ENCODE measurements around the gene THSD1.

The THSD1 gene

GRCh38 chr13:52447815-52448552, 42.0 kb upstream of the THSD1 start:
- H3K9me3 ChIP-seq (ENCODE audit: control insufficient read depth in 1 of 2, low read length in 2 of 2): no peaks in the 10 kb centered on the region
- H3K27ac ChIP-seq (ENCODE audit: low read length): no peak overlapping the region
- peaks cover 7 to 19% of the 10 kb centered on the region in 2 donors for H3K4me1 ChIP-seq (ENCODE audit: control insufficient read depth in 1 of 2, insufficient read depth in 2 of 2, low read length in 2 of 2)
- no peaks in the 10 kb centered on the region for H3K27me3 ChIP-seq (ENCODE audit: low read depth, low read length)
- H3K4me3 ChIP-seq (ENCODE audit: low read depth in 1 of 2, low read length in 2 of 2): peak overlapping the region in 1 of 2 donors; percentile 26
- H3K36me3 ChIP-seq (ENCODE audit: control insufficient read depth in 1 of 2, insufficient read depth in 2 of 2, low read length in 2 of 2): peaks cover 0 to 4% of the 10 kb centered on the region in 2 donors

GRCh38 chr13:52447354-52447753, 41.4 kb upstream of the THSD1 start:
- no peak overlapping the region for H3K27ac ChIP-seq (ENCODE audit: low read length)
- no peaks in the 10 kb centered on the region for H3K9me3 ChIP-seq (ENCODE audit: control insufficient read depth in 1 of 2, low read length in 2 of 2)
- peaks cover 0 to 6% of the 10 kb centered on the region in 2 donors for H3K36me3 ChIP-seq (ENCODE audit: control insufficient read depth in 1 of 2, insufficient read depth in 2 of 2, low read length in 2 of 2)
- no peak overlapping the region for H3K4me3 ChIP-seq (ENCODE audit: low read depth in 1 of 2, low read length in 2 of 2)
- no peaks in the 10 kb centered on the region for H3K27me3 ChIP-seq (ENCODE audit: low read depth, low read length)
- H3K4me1 ChIP-seq (ENCODE audit: control insufficient read depth in 1 of 2, insufficient read depth in 2 of 2, low read length in 2 of 2): peaks cover 7 to 19% of the 10 kb centered on the region in 2 donors

GRCh38 chr13:52446265-52446664, 40.3 kb upstream of the THSD1 start:
- Histone ChIP-seq H3K4me1 (ENCODE audit: control insufficient read depth in 1 of 2, insufficient read depth in 2 of 2, low read length in 2 of 2) (peaks cover 7 to 19% of the 10 kb centered on the region in 2 donors), H3K4me3 (ENCODE audit: low read depth in 1 of 2, low read length in 2 of 2) (no peak overlapping the region), H3K9me3 (ENCODE audit: control insufficient read depth in 1 of 2, low read length in 2 of 2) (no peaks in the 10 kb centered on the region), H3K36me3 (ENCODE audit: control insufficient read depth in 1 of 2, insufficient read depth in 2 of 2, low read length in 2 of 2) (peaks cover 4 to 16% of the 10 kb centered on the region in 2 donors), H3K27ac (ENCODE audit: low read length) (no peak overlapping the region), H3K27me3 (ENCODE audit: low read depth, low read length) (no peaks in the 10 kb centered on the region)

DNA sequence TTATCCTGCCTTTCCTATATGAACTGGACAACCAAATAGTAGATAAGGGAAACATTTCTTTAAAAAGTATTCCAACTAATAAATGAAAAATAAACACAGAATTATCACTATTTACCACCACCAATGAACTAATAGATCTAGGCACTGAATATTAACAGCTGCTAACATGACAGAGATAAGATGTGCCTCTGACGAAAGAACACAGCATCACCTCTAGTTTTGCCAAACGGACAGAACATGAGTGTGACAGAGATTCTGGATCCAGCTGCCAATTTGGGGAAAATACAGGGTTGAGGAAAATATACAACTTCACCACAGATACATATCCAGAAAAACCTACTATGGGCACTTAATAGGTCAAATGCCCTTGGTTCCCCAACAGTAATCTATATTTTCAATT, 26.5 kb upstream of the THSD1 start:
- Histone ChIP-seq H3K36me3 (ENCODE audit: control insufficient read depth in 1 of 2, insufficient read depth in 2 of 2, low read length in 2 of 2) (peaks cover 56 to 58% of the 10 kb centered on the region in 2 donors), H3K4me1 (ENCODE audit: control insufficient read depth in 1 of 2, insufficient read depth in 2 of 2, low read length in 2 of 2) (no peaks in the 10 kb centered on the region), H3K27ac (ENCODE audit: low read length) (no peak overlapping the region), H3K27me3 (ENCODE audit: low read depth, low read length) (no peaks in the 10 kb centered on the region), H3K4me3 (ENCODE audit: low read depth in 1 of 2, low read length in 2 of 2) (no peak overlapping the region), H3K9me3 (ENCODE audit: control insufficient read depth in 1 of 2, low read length in 2 of 2) (no peaks in the 10 kb centered on the region)

- H3K36me3 ChIP-seq (ENCODE audit: control insufficient read depth in 1 of 2, insufficient read depth in 2 of 2, low read length in 2 of 2): peaks cover 27 to 46% of the 10 kb centered on the region in 2 donors
- no peak overlapping the region for H3K27ac ChIP-seq (ENCODE audit: low read length)
- H3K27me3 ChIP-seq (ENCODE audit: low read depth, low read length): no peaks in the 10 kb centered on the region
- no peak overlapping the region for H3K4me3 ChIP-seq (ENCODE audit: low read depth in 1 of 2, low read length in 2 of 2)
- no peaks in the 10 kb centered on the region for H3K9me3 ChIP-seq (ENCODE audit: control insufficient read depth in 1 of 2, low read length in 2 of 2)
- H3K4me1 ChIP-seq (ENCODE audit: control insufficient read depth in 1 of 2, insufficient read depth in 2 of 2, low read length in 2 of 2): no peaks in the 10 kb centered on the region
These were observed 22.3 kb upstream of the THSD1 start for GRCh38 chr13:52428295-52428694.

GRCh38 chr13:52421216-52421615, 15.2 kb upstream of the THSD1 start:
- H3K27ac ChIP-seq (ENCODE audit: low read length): no peak overlapping the region
- no peaks in the 10 kb centered on the region for H3K4me1 ChIP-seq (ENCODE audit: control insufficient read depth in 1 of 2, insufficient read depth in 2 of 2, low read length in 2 of 2)
- no peaks in the 10 kb centered on the region for H3K9me3 ChIP-seq (ENCODE audit: control insufficient read depth in 1 of 2, low read length in 2 of 2)
- no peak overlapping the region for H3K4me3 ChIP-seq (ENCODE audit: low read depth in 1 of 2, low read length in 2 of 2)
- H3K27me3 ChIP-seq (ENCODE audit: low read depth, low read length): no peaks in the 10 kb centered on the region
- peaks cover 40 to 72% of the 10 kb centered on the region in 2 donors for H3K36me3 ChIP-seq (ENCODE audit: control insufficient read depth in 1 of 2, insufficient read depth in 2 of 2, low read length in 2 of 2)

DNA sequence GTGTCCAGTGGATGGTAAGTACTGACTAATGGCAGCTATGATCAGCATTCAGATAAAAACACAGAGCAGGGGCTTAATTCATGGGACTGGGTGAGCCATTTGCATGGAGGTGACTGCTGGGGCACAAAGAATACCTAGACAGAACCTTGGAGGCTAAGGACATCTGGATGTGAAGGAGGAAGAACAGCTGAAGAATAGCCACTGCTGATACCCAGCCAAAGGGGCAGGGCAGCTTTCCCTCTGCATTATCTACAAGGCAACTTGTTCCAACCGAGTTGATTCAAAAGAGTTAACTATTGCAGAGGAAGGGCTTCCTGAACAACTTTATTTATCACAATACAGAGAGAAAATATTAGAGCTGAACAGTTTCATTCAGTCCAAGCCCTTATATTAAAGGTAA, 13.1 kb upstream of the THSD1 start:
- Histone ChIP-seq H3K36me3 (ENCODE audit: control insufficient read depth in 1 of 2, insufficient read depth in 2 of 2, low read length in 2 of 2) (peaks cover 59 to 78% of the 10 kb centered on the region in 2 donors), H3K27ac (ENCODE audit: low read length) (no peak overlapping the region), H3K4me1 (ENCODE audit: control insufficient read depth in 1 of 2, insufficient read depth in 2 of 2, low read length in 2 of 2) (no peaks in the 10 kb centered on the region), H3K9me3 (ENCODE audit: control insufficient read depth in 1 of 2, low read length in 2 of 2) (no peaks in the 10 kb centered on the region), H3K27me3 (ENCODE audit: low read depth, low read length) (no peaks in the 10 kb centered on the region), H3K4me3 (ENCODE audit: low read depth in 1 of 2, low read length in 2 of 2) (no peak overlapping the region)

- no peaks in the 10 kb centered on the region for H3K4me1 ChIP-seq (ENCODE audit: control insufficient read depth in 1 of 2, insufficient read depth in 2 of 2, low read length in 2 of 2)
- H3K9me3 ChIP-seq (ENCODE audit: control insufficient read depth in 1 of 2, low read length in 2 of 2): no peaks in the 10 kb centered on the region
- H3K27ac ChIP-seq (ENCODE audit: low read length): no peak overlapping the region
- peaks cover 44 to 78% of the 10 kb centered on the region in 2 donors for H3K36me3 ChIP-seq (ENCODE audit: control insufficient read depth in 1 of 2, insufficient read depth in 2 of 2, low read length in 2 of 2)
- no peaks in the 10 kb centered on the region for H3K27me3 ChIP-seq (ENCODE audit: low read depth, low read length)
- no peak overlapping the region for H3K4me3 ChIP-seq (ENCODE audit: low read depth in 1 of 2, low read length in 2 of 2)
These were observed 9.0 kb upstream of the THSD1 start for GRCh38 chr13:52414963-52415362.

DNA sequence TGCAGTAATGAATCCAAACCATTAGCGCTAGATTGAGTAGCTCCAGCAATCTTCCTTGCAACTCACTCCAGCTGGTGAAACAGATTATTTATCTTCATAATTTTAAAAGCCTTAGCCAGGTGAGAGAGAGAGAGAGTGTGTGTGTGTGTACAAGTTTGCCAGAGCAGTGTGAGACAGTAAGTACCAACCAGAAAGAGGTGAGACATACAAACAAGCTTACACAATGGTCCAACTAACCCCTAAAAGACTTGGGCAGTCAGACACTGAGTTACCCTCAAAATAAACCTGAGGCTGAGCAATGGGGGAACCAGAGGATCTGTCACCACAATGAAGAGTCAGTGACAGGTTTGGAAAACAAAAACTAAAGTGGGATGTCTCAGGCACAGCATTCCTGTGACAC, 8.1 kb upstream of the THSD1 start:
- no peaks in the 10 kb centered on the region for H3K9me3 ChIP-seq (ENCODE audit: control insufficient read depth in 1 of 2, low read length in 2 of 2)
- H3K27ac ChIP-seq (ENCODE audit: low read length): no peak overlapping the region
- no peaks in the 10 kb centered on the region for H3K4me1 ChIP-seq (ENCODE audit: control insufficient read depth in 1 of 2, insufficient read depth in 2 of 2, low read length in 2 of 2)
- no peaks in the 10 kb centered on the region for H3K27me3 ChIP-seq (ENCODE audit: low read depth, low read length)
- peaks cover 39 to 80% of the 10 kb centered on the region in 2 donors for H3K36me3 ChIP-seq (ENCODE audit: control insufficient read depth in 1 of 2, insufficient read depth in 2 of 2, low read length in 2 of 2)
- no peak overlapping the region for H3K4me3 ChIP-seq (ENCODE audit: low read depth in 1 of 2, low read length in 2 of 2)

DNA sequence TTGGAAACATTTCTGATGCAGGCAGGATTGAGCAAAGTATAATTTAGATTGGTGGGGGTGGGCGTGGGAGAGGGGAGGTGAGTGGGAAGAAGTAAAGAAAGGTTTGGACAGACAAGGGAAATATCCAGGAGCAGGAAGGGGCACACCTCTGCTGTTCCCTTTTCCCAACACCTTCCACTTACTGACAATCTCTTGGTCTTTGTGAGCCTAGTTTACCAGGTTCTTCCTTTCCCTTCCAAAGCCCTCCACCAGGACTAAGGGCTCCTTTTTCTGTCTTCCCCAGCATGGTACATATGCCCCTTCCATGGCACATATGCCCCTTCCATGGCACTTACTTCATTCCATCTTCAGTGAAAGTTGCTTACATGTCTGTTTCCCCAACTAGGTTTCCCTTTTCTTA, 6.2 kb upstream of the THSD1 start:
- H3K27ac ChIP-seq (ENCODE audit: low read length): no peak overlapping the region
- H3K36me3 ChIP-seq (ENCODE audit: control insufficient read depth in 1 of 2, insufficient read depth in 2 of 2, low read length in 2 of 2): peaks cover 29 to 63% of the 10 kb centered on the region in 2 donors
- no peaks in the 10 kb centered on the region for H3K27me3 ChIP-seq (ENCODE audit: low read depth, low read length)
- H3K4me3 ChIP-seq (ENCODE audit: low read depth in 1 of 2, low read length in 2 of 2): no peak overlapping the region
- no peaks in the 10 kb centered on the region for H3K4me1 ChIP-seq (ENCODE audit: control insufficient read depth in 1 of 2, insufficient read depth in 2 of 2, low read length in 2 of 2)
- no peaks in the 10 kb centered on the region for H3K9me3 ChIP-seq (ENCODE audit: control insufficient read depth in 1 of 2, low read length in 2 of 2)

DNA sequence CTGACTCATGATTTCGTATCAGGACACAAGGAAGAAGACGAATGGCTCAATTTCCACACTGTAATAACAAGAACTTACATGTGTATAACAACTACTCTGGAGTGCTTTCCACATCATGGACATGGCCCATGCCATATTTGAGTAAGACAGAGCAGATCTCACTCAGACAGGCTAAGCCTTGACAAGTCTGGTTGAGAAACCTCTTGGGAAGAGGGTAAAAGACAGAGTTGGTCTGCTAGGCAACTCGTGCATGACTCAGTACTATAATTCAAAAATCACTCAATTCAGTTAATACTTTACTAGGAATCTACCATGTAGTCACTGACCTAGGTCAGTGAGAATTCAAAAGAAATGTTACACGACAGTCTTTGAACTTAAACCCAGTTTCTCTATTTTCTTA, 5.7 kb upstream of the THSD1 start:
- H3K27ac ChIP-seq (ENCODE audit: low read length): no peak overlapping the region
- no peaks in the 10 kb centered on the region for H3K9me3 ChIP-seq (ENCODE audit: control insufficient read depth in 1 of 2, low read length in 2 of 2)
- no peaks in the 10 kb centered on the region for H3K27me3 ChIP-seq (ENCODE audit: low read depth, low read length)
- H3K4me3 ChIP-seq (ENCODE audit: low read depth in 1 of 2, low read length in 2 of 2): no peak overlapping the region
- H3K36me3 ChIP-seq (ENCODE audit: control insufficient read depth in 1 of 2, insufficient read depth in 2 of 2, low read length in 2 of 2): peaks cover 26 to 58% of the 10 kb centered on the region in 2 donors
- H3K4me1 ChIP-seq (ENCODE audit: control insufficient read depth in 1 of 2, insufficient read depth in 2 of 2, low read length in 2 of 2): peaks cover 0 to 2% of the 10 kb centered on the region in 2 donors
